ENCODE data around the gene ZNF816. TPM values are rescaled to one million over a fixed set of nuclear protein-coding genes. Genes with fewer than 3 reads are reported as not detected.
"Not testable (repeated sequence)": the region's sequence is repeated elsewhere in the genome, so short reads cannot be mapped to it uniquely, and the experiment has no call there.

ZNF816 gene
- total RNA-seq, 2 experiments from 2014 or later: 11.2 to 12.9 TPM

DNA sequence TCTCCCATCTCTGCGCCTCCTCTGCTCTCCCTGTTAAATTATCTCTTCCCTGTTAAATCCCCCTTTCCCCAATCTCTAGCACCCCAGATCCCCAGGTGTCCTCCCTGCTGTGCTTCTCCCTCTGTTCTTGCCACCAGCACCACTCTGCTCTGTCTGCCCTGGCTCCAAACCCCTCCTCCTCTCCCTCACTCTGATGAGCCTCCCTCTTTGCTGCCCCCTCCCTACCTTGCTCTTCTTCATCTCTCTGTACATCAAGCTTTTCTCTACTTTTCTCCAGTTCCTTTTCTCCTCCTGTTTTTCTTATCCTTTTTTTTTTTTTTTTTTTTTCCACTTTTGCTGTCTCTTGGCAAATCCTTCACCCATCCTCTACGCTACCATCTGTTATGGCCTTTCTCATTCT is 21.2 kb downstream of the ZNF816 start:
- CTCF ChIA-PET; DNase-seq; H3K27me3 Mint-ChIP-seq (ENCODE audit: low read depth); ATAC-seq: not testable (repeated sequence)
- H3K36me3 Mint-ChIP-seq (ENCODE audit: low read depth): peaks cover 39% of the 10 kb centered on the region
- peak overlapping the region; percentile 92 for H3K27ac Mint-ChIP-seq
- POLR2A ChIA-PET: interaction anchor here (1.5 kb wide), 1 partner anchor 20 kb away, joined by 3 read pairs; no protein-coding TSS in a partner anchor
- peaks cover 29% of the 10 kb centered on the region for H3K4me1 Mint-ChIP-seq (ENCODE audit: low read depth)
- H3K9me3 Mint-ChIP-seq (ENCODE audit: insufficient read depth): peaks cover 15% of the 10 kb centered on the region
- peak overlapping the region; percentile 93 for H3K4me3 Mint-ChIP-seq

DNA sequence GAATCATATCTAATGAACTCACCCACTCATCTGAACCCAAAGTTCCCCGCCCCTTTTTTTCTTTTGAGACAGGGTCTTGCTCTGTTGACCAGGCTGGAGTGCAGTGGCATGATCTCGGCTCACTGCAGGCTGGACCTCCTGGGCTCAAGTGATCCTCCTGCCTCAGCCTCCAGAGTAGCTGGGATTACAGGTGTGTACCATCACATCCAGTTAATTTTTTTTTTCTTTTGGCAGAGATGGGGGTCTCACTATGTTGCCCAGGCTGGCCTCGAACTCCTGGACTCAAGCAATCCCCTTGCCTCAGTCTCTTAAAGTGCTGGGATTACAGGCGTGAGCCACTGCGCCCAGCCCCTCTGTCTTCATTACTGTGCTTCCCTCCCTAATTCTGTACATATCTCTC is 21.8 kb downstream of the ZNF816 start:
- Mint-ChIP-seq H3K27ac (peak overlapping the region; percentile 92), H3K9me3 (ENCODE audit: insufficient read depth) (peaks cover 12% of the 10 kb centered on the region), H3K36me3 (ENCODE audit: low read depth) (peaks cover 41% of the 10 kb centered on the region), H3K4me3 (peak overlapping the region; percentile 93), H3K4me1 (ENCODE audit: low read depth) (peaks cover 35% of the 10 kb centered on the region)
- POLR2A ChIA-PET: interaction anchor here (1.5 kb wide), 1 partner anchor 21 kb away, joined by 3 read pairs; no protein-coding TSS in a partner anchor
- H3K27me3 Mint-ChIP-seq (ENCODE audit: low read depth); CTCF ChIA-PET; DNase-seq; ATAC-seq: not testable (repeated sequence)

DNA sequence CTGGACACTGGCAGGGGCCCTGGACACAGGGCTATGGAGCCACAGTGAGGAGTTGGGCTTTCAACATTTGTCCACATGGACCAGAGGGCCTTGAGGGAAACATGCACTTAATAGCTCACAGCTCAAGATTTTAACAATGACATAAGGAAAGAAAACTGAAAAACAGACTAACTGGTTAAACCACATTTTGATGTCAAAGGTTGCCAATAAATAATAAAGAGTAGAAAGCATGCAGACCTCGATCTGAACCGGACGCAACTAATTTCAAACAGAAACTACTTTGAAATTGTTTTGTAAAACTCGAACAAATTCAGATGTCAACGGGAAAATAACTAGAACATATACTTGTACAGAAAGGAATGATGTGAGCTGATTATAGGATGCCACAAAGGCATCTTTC is 23.9 kb downstream of the ZNF816 start:
- H3K4me3 Mint-ChIP-seq: no peak overlapping the region
- H3K9me3 Mint-ChIP-seq (ENCODE audit: insufficient read depth): peaks cover 4% of the 10 kb centered on the region
- ChIA-PET CTCF (no interaction called here), POLR2A (no interaction called here)
- peaks cover 50% of the 10 kb centered on the region for H3K36me3 Mint-ChIP-seq (ENCODE audit: low read depth)
- peaks cover 35% of the 10 kb centered on the region for H3K4me1 Mint-ChIP-seq (ENCODE audit: low read depth)
- no peak for DNase-seq
- no peaks in the 10 kb centered on the region for H3K27me3 Mint-ChIP-seq (ENCODE audit: low read depth)
- no peak for ATAC-seq
- H3K27ac Mint-ChIP-seq: no peak overlapping the region

DNA sequence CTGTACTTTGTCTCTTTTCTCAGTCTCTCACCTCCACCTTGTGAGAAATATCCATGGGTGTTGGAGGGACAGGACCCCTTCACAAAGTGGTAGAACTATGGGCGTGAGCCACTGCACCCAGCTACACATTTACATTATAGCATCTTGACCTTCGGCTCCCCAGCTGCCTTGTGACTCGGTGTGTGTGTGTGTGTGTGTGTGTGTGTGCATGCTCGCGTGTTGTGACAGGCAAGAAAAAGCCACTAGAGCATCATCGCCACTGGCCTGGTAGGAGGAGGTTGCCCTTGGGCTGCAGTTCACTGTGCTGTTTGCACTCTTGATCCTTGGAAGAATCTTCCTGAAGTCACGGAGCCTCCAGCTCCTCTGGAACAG is 25.7 kb downstream of the ZNF816 start:
- DNase-seq: no peak
- ChIA-PET POLR2A (no interaction called here), CTCF (no interaction called here)
- Mint-ChIP-seq H3K27me3 (ENCODE audit: low read depth) (no peaks in the 10 kb centered on the region), H3K4me1 (ENCODE audit: low read depth) (peaks cover 34% of the 10 kb centered on the region), H3K9me3 (ENCODE audit: insufficient read depth) (peaks cover 8% of the 10 kb centered on the region), H3K36me3 (ENCODE audit: low read depth) (peaks cover 64% of the 10 kb centered on the region), H3K27ac (no peak overlapping the region), H3K4me3 (no peak overlapping the region)
- no peak for ATAC-seq

DNA sequence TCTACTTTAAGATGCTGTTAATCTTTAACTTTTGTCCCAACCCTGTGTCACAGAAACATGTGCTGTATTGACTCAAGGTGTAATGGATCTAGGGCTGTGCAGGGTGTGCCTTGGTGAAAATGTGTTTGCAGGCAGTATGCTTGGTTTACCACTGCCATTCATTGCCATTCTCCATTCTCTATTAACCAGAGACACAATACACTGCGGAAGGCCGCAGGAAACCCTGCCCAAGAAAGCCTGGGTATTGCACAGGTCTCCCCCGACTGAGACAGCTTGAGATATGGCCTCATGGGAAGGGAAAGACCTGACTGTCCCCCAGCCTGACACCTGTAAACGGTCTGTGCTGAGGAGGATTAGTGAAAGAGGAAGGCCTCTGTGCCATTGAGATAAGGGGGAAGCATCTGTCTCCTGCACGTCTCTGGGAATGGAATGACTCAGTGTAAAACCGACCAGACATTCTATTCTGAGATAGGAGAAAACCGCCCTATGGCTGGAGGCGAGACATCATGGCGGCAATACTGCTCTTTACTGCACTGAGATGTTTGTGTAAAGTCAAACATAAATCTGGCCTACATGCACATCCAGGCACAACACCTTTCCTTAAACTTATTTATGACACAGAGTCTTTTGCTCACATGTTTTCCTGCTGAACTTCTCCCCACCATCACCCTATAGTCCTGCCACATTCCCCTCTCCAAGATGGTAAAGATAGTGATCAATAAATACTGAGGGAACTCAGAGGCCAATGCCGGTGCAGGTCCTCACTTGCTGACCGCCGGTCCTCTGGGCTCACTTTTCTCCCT is 26.3 kb downstream of the ZNF816 start:
- ATAC-seq: no peak
- Mint-ChIP-seq H3K4me1 (ENCODE audit: low read depth) (peaks cover 28% of the 10 kb centered on the region), H3K27me3 (ENCODE audit: low read depth) (no peaks in the 10 kb centered on the region), H3K36me3 (ENCODE audit: low read depth) (peaks cover 63% of the 10 kb centered on the region), H3K4me3 (no peak overlapping the region), H3K27ac (no peak overlapping the region), H3K9me3 (ENCODE audit: insufficient read depth) (peaks cover 8% of the 10 kb centered on the region)
- ChIA-PET CTCF (no interaction called here), POLR2A (no interaction called here)
- no peak for DNase-seq

DNA sequence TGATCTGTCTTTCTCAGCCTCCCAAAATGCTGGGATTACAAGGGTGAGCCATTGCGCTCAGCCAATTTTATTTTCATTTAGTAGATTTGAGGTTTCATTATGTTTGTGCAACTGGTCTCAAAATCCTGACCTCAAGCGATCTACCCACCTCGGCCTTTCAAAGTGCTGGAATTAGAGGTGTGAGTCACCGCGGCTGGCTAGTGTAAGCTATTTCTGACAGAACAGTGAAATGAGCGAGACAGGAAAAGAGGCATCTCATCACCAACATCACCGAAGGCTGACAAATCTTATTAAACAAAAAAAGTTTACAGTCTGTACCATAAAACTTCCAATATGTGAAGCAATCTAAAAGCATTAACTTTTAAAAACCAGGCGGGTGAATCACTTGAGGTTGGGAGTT is 27.2 kb downstream of the ZNF816 start:
- ATAC-seq: no peak
- peaks cover 58% of the 10 kb centered on the region for H3K36me3 Mint-ChIP-seq (ENCODE audit: low read depth)
- ChIA-PET CTCF (no interaction called here), POLR2A (no interaction called here)
- DNase-seq: no peak
- peaks cover 19% of the 10 kb centered on the region for H3K4me1 Mint-ChIP-seq (ENCODE audit: low read depth)
- H3K4me3 Mint-ChIP-seq: no peak overlapping the region
- no peaks in the 10 kb centered on the region for H3K27me3 Mint-ChIP-seq (ENCODE audit: low read depth)
- H3K9me3 Mint-ChIP-seq (ENCODE audit: insufficient read depth): peaks cover 8% of the 10 kb centered on the region
- no peak overlapping the region for H3K27ac Mint-ChIP-seq

DNA sequence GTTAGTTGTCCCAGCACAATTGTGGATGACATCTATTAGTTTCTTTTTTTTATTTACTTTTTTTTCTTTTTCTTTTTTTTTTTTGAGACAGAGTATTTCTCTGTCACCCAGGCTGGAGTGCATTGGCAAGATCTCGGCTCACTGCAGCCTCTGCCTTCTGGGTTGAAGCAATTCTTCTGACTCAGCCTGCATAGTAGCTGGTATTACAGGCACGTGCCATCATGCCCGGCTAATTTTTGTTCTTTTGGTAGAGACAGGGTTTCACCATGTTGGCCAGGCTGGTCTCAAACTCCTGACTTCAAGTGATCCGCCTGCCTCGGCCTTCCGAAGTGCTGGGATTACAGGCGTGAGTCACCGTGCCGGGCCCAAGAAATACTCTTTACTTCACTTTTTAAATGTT is 38.0 kb downstream of the ZNF816 start:
- POLR2A ChIA-PET; H3K27ac Mint-ChIP-seq; CTCF ChIA-PET; H3K9me3 Mint-ChIP-seq (ENCODE audit: insufficient read depth); DNase-seq; ATAC-seq; H3K4me3 Mint-ChIP-seq; H3K27me3 Mint-ChIP-seq (ENCODE audit: low read depth): not testable (repeated sequence)
- Mint-ChIP-seq H3K4me1 (ENCODE audit: low read depth) (peaks cover 34% of the 10 kb centered on the region), H3K36me3 (ENCODE audit: low read depth) (peaks cover 44% of the 10 kb centered on the region)

DNA sequence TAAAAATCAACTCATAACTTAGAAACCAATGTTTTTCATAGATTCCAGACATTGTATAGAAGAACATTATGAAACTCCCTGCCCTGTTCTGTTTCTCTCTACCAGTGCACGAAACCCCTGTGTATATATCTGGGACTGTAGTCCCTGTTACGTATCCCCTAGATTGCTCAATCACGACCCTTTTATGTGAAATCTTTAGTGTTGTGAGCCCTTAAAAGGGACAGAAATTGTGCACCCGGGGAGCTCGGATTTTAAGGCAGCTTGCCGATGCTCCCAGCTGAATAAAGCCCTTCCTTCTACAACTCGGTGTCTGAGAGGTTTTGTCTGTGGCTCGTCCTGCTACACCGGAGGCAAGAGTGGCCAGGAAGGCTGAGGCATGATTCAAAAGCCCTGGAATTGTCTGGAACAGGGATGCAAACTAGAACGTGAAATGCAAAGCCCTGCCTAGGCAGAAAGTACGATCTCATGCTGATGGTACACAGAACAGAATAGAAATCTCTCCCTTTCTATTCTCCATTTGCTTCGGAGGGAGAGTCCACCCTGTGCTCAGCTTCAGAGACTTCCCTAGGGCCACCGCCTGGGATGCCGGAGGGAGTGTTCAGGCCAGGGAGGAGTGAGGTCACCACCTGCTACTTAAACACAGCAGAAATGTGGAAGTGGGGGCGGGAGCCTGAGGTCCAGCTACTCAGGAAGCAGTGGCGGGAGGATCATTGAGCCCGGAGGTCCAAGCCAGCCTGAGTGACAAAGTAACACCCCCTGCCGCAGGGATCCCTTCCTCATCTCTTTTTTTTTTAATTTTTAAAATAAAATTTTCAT is 38.7 kb downstream of the ZNF816 start:
- ATAC-seq (no peak), DNase-seq (no peak)
- peaks cover 37% of the 10 kb centered on the region for H3K36me3 Mint-ChIP-seq (ENCODE audit: low read depth)
- H3K4me1 Mint-ChIP-seq (ENCODE audit: low read depth): peaks cover 34% of the 10 kb centered on the region
- no peaks in the 10 kb centered on the region for H3K9me3 Mint-ChIP-seq (ENCODE audit: insufficient read depth)
- POLR2A ChIA-PET: interaction anchor here (0.7 kb wide), 1 partner anchor 745 kb away, joined by 4 read pairs; no protein-coding TSS in a partner anchor
- H3K27me3 Mint-ChIP-seq (ENCODE audit: low read depth): no peaks in the 10 kb centered on the region
- H3K27ac Mint-ChIP-seq: peak overlapping the region; percentile 96
- CTCF ChIA-PET: no interaction called here
- H3K4me3 Mint-ChIP-seq: peak overlapping the region; percentile 95

DNA sequence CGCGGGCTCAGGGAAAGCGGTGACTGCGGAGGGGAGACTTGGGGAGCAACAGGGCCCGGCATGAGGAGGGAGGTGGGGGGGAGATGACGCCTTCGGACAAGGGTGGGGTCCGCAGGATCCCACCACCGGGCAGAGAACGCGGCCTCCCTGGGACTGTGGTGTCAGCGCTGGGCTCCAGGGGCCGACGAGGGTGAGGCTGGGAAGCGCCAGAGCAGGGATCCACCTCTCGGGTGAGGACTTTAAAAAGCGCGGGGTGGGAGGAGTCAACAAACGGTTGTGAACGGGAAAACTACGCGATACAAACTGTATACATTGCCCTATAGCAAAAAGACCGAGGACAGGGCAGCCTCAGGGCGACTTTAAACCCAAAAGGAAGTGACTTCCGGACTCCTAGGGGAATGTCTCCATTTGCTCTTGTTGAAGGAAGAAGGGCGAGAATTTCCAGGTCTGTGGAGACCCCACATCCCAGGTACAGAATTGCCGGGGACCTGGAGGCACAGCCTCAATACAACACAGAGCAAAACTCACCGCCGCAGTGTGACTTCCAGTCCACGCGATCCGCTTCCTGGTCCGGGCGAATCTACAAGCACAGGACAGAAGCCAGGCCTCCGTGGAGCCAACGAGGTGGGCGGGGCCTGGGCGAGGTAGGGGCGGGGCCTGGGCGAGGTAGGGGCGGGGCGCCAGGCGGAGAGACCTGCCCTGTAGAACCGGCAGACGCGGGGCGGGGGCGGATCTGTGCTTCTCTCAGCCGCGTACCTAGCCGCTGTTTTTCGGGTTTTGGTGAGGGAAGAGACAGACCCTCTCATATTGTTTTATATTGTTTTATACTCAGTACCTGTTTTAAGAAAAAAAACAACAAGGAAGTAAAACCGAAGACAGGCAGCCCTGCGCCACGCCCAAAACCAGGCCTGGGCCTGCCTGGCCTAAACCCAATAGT is 39.6 kb downstream of the ZNF816 start, which contains the start of gene ZNF888:
TSS of gene ZNF888 (minus strand) at position 588 of the 937 bp plus-strand sequence. CDS start 5,555 bp downstream, outside the sequence.
- POLR2A ChIA-PET: interaction anchor here (0.6 to 1.0 kb wide), 2 partner anchors 31 to 235 kb away, joined by 3 read pairs; no protein-coding TSS in a partner anchor
- peak; percentile 99 for ATAC-seq
- peaks cover 34% of the 10 kb centered on the region for H3K4me1 Mint-ChIP-seq (ENCODE audit: low read depth)
- H3K36me3 Mint-ChIP-seq (ENCODE audit: low read depth): peaks cover 30% of the 10 kb centered on the region
- CTCF ChIA-PET: no interaction called here
- peak within 1 kb of the TSS; percentile 95 for H3K4me3 Mint-ChIP-seq
- H3K27me3 Mint-ChIP-seq (ENCODE audit: low read depth): no peaks in the 10 kb centered on the region
- H3K27ac Mint-ChIP-seq: peak within 1 kb of the TSS; percentile 96
- DNase-seq: peak; percentile 93
- no peaks in the 10 kb centered on the region for H3K9me3 Mint-ChIP-seq (ENCODE audit: insufficient read depth)

DNA sequence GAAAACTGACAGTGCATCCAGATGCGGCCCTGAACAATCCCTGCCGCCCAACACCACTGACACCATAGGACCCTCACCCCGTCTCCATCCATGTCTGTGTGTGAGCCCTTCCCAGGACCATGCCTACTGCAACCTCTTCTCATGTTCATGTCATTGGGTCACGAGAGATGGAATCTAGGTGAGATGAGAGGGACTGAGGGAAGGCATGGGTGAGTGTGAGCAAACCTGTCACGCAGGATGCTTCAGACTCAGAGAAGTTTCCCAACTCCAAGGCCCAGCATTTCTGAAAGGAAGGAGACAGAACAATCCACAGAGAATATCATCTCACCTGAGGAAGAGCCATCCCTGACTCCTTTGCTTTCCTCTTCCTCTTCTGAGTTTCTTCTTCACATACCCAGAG is 45.1 kb downstream of the ZNF816 start:
- POLR2A ChIA-PET: no interaction called here
- DNase-seq (no peak), ATAC-seq (no peak)
- Mint-ChIP-seq H3K4me3 (no peak overlapping the region), H3K4me1 (ENCODE audit: low read depth) (peaks cover 16% of the 10 kb centered on the region), H3K27me3 (ENCODE audit: low read depth) (no peaks in the 10 kb centered on the region), H3K36me3 (ENCODE audit: low read depth) (peaks cover 62% of the 10 kb centered on the region), H3K9me3 (ENCODE audit: insufficient read depth) (peaks cover 5% of the 10 kb centered on the region), H3K27ac (no peak overlapping the region)
- CTCF ChIA-PET: no interaction called here

DNA sequence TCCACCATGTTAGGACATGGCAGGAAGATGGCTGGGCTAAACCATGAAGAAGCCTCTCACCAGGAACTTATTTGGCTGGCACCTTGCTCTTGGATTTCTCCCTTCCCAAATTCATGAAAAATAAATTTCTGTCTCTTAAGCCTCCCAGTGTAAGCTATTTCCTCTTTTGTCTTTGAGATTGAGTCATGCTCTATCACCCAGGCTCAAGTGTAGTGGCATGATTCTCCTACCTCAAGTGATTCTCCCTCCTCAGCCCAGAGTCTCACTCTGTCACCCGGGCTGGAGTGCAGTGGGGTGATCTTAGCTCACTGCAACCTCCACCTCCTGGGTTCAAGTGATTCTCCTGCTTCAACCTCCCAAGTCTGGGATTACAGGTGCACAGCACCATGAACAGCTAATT is 52.0 kb downstream of the ZNF816 start:
- no peak for DNase-seq
- Mint-ChIP-seq H3K36me3 (ENCODE audit: low read depth) (peaks cover 74% of the 10 kb centered on the region), H3K4me1 (ENCODE audit: low read depth) (no peaks in the 10 kb centered on the region), H3K4me3 (no peak overlapping the region), H3K27ac (no peak overlapping the region), H3K27me3 (ENCODE audit: low read depth) (no peaks in the 10 kb centered on the region), H3K9me3 (ENCODE audit: insufficient read depth) (peaks cover 32% of the 10 kb centered on the region)
- no peak for ATAC-seq
- CTCF ChIA-PET: no interaction called here
- POLR2A ChIA-PET: interaction anchor here (0.9 kb wide), 1 partner anchor 13 kb away, joined by 3 read pairs; no protein-coding TSS in a partner anchor
